OCI-LY3 (cell line): ENCODE data around the gene NNMT.
"Not testable (repeated sequence)": the region's sequence is repeated elsewhere in the genome, so short reads cannot be mapped to it uniquely, and the experiment has no call there.

ENCODE experiments used
- H2AFZ ChIP-seq: fragments of 200-600, 300-600 bp; shearing (Covaris generic); 2 replicates; pipeline ENCODE4 v1.6.0; 2014; ENCODE audit warnings: antibody characterized with exemption, low read depth, low read length
- H3K27ac ChIP-seq: fragments of 200-600, 300-600 bp; sonication (generic); 2 replicates; pipeline ENCODE4 v1.5.1; 2014; ENCODE audit warnings: mild to moderate bottlenecking, low read length, moderate library complexity, mixed read lengths
- H3K27me3 ChIP-seq: fragments of 200-600, 300-600 bp; sonication (generic); 2 replicates; pipeline ENCODE4 v1.6.1; 2014; ENCODE audit warnings: low read depth, low read length, mixed read lengths
- H3K36me3 ChIP-seq: fragments of 200-600, 300-600 bp; sonication (generic); replicated peaks from 2 replicates; pipeline ENCODE3; 2014; ENCODE audit warnings: low read depth, low read length, mixed read lengths
- H3K4me1 ChIP-seq: fragments of 300-600, 200-600 bp; sonication (generic); 2 replicates; pipeline ENCODE4 v1.6.1; 2014; ENCODE audit warnings: low read length, mixed read lengths
- H3K4me2 ChIP-seq: fragments of 200-600, 300-600 bp; sonication (generic); 2 replicates; pipeline ENCODE4 v1.6.1; 2014; ENCODE audit warnings: low read length, mixed read lengths
- H3K4me3 ChIP-seq: fragments of 300-600, 200-600 bp; sonication (generic); 2 replicates; pipeline ENCODE4 v1.5.1; 2014; ENCODE audit warnings: antibody characterized with exemption, mild to moderate bottlenecking, low read length, moderate library complexity
- H3K79me2 ChIP-seq: fragments of 300-600, 200-600 bp; shearing (Covaris generic); 2 replicates; pipeline ENCODE4 v1.6.1; 2014; ENCODE audit warnings: mild to moderate bottlenecking, low read length, mixed read lengths
- H3K9ac ChIP-seq: fragments of 300-600, 200-600 bp; shearing (Covaris generic); 2 replicates; pipeline ENCODE4 v1.6.0; 2014; ENCODE audit warnings: mild to moderate bottlenecking, low read length, moderate library complexity
- H3K9me3 ChIP-seq: fragments of 200-600, 300-600 bp; shearing (Covaris generic); 2 replicates; pipeline ENCODE4 v1.6.1; 2014; ENCODE audit warnings: low read length, mixed read lengths; ENCODE audit not compliant: insufficient read depth
- H4K20me1 ChIP-seq: fragments of 200-600, 300-600 bp; sonication (generic); 2 replicates; pipeline ENCODE4 v1.6.1; 2016; ENCODE audit warnings: low read length, mixed read lengths; ENCODE audit not compliant: insufficient read depth
- CTCF ChIP-seq: fragments of 200-600, 300-600 bp; sonication (generic); IDR thresholded peaks from 2 replicates; pipeline ENCODE4 v1.5.1; 2014; ENCODE audit warnings: antibody characterized with exemption, low read length, low read depth
- EZH2phosphoT487 ChIP-seq: fragments of 200-600 bp; shearing (Covaris generic); IDR thresholded peaks from 2 replicates; pipeline ENCODE4 v1.6.1; 2018; ENCODE audit warnings: antibody characterized with exemption, mixed run types, low read depth

Gene NNMT

DNA sequence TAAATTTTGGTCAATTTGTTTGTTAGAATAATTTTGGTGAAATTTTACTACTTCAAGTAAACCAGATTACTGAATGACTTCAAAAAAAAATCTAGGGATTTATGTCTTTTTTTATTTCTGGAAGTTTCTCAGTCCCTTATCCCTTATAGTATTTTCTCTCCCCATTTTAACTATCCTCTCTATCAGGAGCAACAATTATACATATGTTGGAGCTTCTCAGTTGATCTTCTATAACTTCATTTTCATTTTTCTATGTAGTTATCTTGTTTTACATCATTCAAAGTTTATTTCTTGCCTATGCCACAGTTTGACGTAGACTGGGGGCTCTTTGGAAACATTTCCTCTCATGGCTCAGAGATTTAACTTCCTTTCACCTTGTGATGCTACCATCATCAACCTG is 34.2 kb downstream of the NNMT start:
- no peak overlapping the region for H2AFZ ChIP-seq
- no peaks in the 10 kb centered on the region for H3K79me2 ChIP-seq
- no peak overlapping the region for H3K4me2 ChIP-seq
- no peak overlapping the region for H3K9ac ChIP-seq
- no peak overlapping the region for H3K27ac ChIP-seq
- H3K9me3 ChIP-seq = peaks cover 3% of the 10 kb centered on the region; the same call in 1 of the 2 replicates
- H3K36me3 ChIP-seq = no peaks in the 10 kb centered on the region
- H3K4me3 ChIP-seq = no peak overlapping the region
- H4K20me1 ChIP-seq = no peaks in the 10 kb centered on the region
- H3K4me1 ChIP-seq = no peaks in the 10 kb centered on the region
- H3K27me3 ChIP-seq = peaks cover 19% of the 10 kb centered on the region
- TF ChIP-seq EZH2phosphoT487 (no peak), CTCF (no peak)

- no peak overlapping the region for H3K27ac ChIP-seq
- H3K79me2 ChIP-seq = no peaks in the 10 kb centered on the region
- H3K27me3 ChIP-seq = peaks cover 19% of the 10 kb centered on the region
- H3K4me1 ChIP-seq = 0 out of 2 replicates have a peak, but pooled peaks cover 11% of the 10 kb centered on the region
- peak overlapping the region; percentile 5; the same call in 1 of the 2 replicates for H2AFZ ChIP-seq
- no peaks in the 10 kb centered on the region for H4K20me1 ChIP-seq
- no peak for TF ChIP-seq EZH2phosphoT487
- peak; percentile 89 for TF ChIP-seq CTCF
- no peaks in the 10 kb centered on the region for H3K9me3 ChIP-seq
- peak overlapping the region; percentile 26; the same call in 1 of the 2 replicates for H3K4me3 ChIP-seq
- H3K4me2 ChIP-seq = peak overlapping the region; percentile 64
- no peaks in the 10 kb centered on the region for H3K36me3 ChIP-seq
- H3K9ac ChIP-seq = no peak overlapping the region
Observed at GRCh38 chr11:114340311-114341131, 44.3 kb downstream of the NNMT start.

DNA sequence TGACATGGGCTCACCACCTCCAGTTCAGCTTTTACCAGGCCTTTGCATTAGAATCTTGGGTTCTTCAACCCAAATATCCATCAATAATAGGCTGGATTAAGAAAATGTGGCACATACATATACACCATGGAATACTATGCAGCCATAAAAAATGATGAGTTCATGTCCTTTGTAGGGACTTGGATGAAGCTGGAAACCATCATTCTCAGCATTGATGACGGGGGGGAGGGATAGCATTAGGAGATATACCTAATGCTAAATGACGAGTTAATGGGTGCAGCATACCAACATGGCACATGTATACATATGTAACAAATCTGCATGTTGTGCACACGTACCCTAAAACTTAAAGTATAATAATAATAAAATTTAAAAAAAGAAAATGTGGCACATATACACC is 45.5 kb downstream of the NNMT start:
- Histone ChIP-seq H3K4me1 (0 out of 2 replicates have a peak, but pooled peaks cover 11% of the 10 kb centered on the region), H3K27me3 (peaks cover 13% of the 10 kb centered on the region)
- H3K4me2 ChIP-seq, H3K36me3 ChIP-seq, H3K79me2 ChIP-seq, H3K4me3 ChIP-seq, H3K9ac ChIP-seq, H4K20me1 ChIP-seq, H2AFZ ChIP-seq, H3K9me3 ChIP-seq, H3K27ac ChIP-seq: not testable (repeated sequence)

DNA sequence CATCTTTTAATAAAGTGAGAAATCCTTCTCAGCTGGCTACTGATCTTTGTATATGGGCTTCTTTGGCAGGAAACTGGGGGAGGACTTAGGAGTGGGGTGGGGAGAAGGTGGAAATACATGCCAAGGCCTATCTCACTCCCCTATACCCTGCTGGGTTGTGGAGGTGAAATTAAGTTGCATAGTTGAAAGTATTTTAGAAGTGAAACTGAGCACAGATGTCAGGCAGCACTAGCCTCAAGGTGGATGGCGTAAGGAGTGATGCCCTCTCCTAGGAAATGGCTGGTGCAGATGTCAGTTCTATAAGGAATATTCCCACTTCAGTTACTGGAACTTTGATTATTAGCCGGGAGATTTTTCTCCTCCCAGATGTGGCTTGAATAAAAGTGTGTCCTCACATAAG is 46.3 kb downstream of the NNMT start:
- Histone ChIP-seq H3K27ac (no peak overlapping the region), H3K4me3 (no peak overlapping the region), H3K9ac (no peak overlapping the region), H2AFZ (no peak overlapping the region), H3K9me3 (peaks cover 6% of the 10 kb centered on the region; the same call in 1 of the 2 replicates), H3K36me3 (no peaks in the 10 kb centered on the region), H3K27me3 (peaks cover 13% of the 10 kb centered on the region), H3K4me1 (0 out of 2 replicates have a peak, but pooled peaks cover 11% of the 10 kb centered on the region), H3K79me2 (no peaks in the 10 kb centered on the region), H3K4me2 (no peak overlapping the region), H4K20me1 (no peaks in the 10 kb centered on the region)
- TF ChIP-seq EZH2phosphoT487 = no peak
- TF ChIP-seq CTCF = no peak
